Measurements from ENCODE around the gene RAD51AP1. TPM values are rescaled to one million over a fixed set of nuclear protein-coding genes. Genes with fewer than 3 reads are reported as not detected.

The RAD51AP1 gene
- total and polyA plus RNA-seq, 2 of the 8 experiments (the other 6 are each of a cell fraction or from before 2014, with no cell fraction given): 29.7 to 48.3 TPM

DNA sequence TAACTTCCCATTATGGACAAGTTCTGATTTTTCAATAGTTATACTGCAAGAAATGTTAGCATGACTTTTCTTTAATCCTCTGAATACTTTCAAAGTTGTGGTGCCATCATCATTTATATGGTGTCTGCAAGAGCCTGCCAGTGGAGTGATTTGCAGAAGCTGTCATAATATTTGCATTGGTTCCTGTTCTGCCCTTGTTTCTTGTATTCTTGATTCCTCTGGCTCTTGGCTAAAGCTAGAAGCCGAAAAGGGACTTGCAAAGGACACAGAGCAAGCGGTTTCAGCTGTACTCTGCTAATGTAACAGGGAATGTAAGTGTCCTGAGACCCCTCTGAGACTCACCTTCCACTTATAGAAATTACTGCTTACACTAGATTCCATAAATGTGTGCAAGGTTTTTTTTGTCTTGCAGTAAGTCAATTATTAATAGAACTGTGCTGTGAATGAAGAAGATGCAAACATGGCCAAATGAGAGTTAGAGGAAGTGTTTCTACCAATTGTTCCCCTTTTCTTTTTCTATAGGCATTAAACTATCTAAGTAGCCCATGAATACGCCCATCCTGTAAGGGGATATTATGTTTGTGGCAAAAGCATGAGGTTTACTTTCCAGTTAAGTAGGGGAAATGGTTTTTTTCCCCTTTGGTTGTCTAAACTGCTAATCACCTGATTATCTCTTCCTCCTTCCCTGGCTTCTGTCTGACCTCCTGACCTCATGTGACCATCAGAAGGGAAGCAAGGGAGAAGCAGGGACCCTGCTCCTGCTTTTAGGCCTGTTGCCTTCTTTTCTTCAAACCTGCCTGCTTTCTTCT is 28.6 kb downstream of the RAD51AP1 start:
- H3K9me3 ChIP-seq (ENCODE audit: insufficient read depth in 2 of 2, low read depth in 1 of 2, low read length in 1 of 2): no peaks in the 10 kb centered on the region
- H3K4me3 ChIP-seq (ENCODE audit: extremely low read depth in 1 of 4, insufficient read depth in 2 of 4, low read depth in 3 of 4, low read length in 4 of 4): no peak overlapping the region
- no peak overlapping the region for H3K9ac ChIP-seq (replicated peaks in 1 of 4; ENCODE audit: extremely low read depth in 1 of 4, low read depth in 3 of 4, low read length in 3 of 4)
- no peaks in the 10 kb centered on the region for H3K79me2 ChIP-seq (ENCODE audit: control insufficient read depth in 1 of 2, insufficient read depth in 2 of 2, low read length in 2 of 2)
- no peaks in the 10 kb centered on the region for H4K20me1 ChIP-seq (replicated peaks in 1 of 2; ENCODE audit: control insufficient read depth in 1 of 2, insufficient read depth in 2 of 2, low read length in 2 of 2)
- H4K5ac ChIP-seq (ENCODE audit: insufficient read length, low read depth, low read length): no peak overlapping the region
- WGBS, 2 experiments (ENCODE audit: extremely low coverage in 1 of 2, insufficient coverage in 1 of 2, insufficient read length in 1 of 2, insufficient replicate concordance in 2 of 2, low coverage in 1 of 2, low lambda C conversion rate in 2 of 2, missing lambda C conversion rate in 1 of 2): 91% methylated on average over 3 of the region's 3 CpGs; no CpG with 5 or more reads in 1 of the 2 experiments
- no peak overlapping the region for H2AK5ac ChIP-seq (ENCODE audit: low read depth, low read length)
- H3K4me2 ChIP-seq (ENCODE audit: insufficient read depth in 1 of 2, low read depth in 2 of 2, low read length in 2 of 2): no peak overlapping the region
- FAIRE-seq (no peak), DNase-seq (ENCODE audit: low read depth in 1 of 2, low spot score in 2 of 2) (no peak)
- no peak overlapping the region for H2BK15ac ChIP-seq (ENCODE audit: low read length)
- H3K79me1 ChIP-seq (ENCODE audit: low read depth, low read length): no peaks in the 10 kb centered on the region
- no peak overlapping the region for H2AFZ ChIP-seq (ENCODE audit: low read length)
- H3K23ac ChIP-seq (ENCODE audit: insufficient read length): no peak overlapping the region
- no peak overlapping the region for H3K27ac ChIP-seq (ENCODE audit: low read depth, low read length)
- no peaks in the 10 kb centered on the region for H3K36me3 ChIP-seq (ENCODE audit: control insufficient read depth in 2 of 4, insufficient read depth in 4 of 4, low read length in 3 of 4)
- H3K14ac ChIP-seq (ENCODE audit: insufficient read length): no peak overlapping the region
- H2BK5ac ChIP-seq (ENCODE audit: low read depth, low read length): no peak overlapping the region
- H3K23me2 ChIP-seq (ENCODE audit: low read depth, low read length): peaks cover 2% of the 10 kb centered on the region; the same call in 1 of the 2 replicates
- no peak overlapping the region for H4K91ac ChIP-seq (replicated peaks; ENCODE audit: insufficient read length, low read length)
- peaks cover 0 to 4% (median 2%) of the 10 kb centered on the region in 4 experiments; a peak in 6 of 7 replicates for H3K4me1 ChIP-seq (replicated peaks in 1 of 4; ENCODE audit: control insufficient read depth in 3 of 4, insufficient read depth in 4 of 4, low read length in 3 of 4)
- no peak overlapping the region for H2BK120ac ChIP-seq (replicated peaks; ENCODE audit: low read depth, low read length)
- CTCF ChIA-PET (ENCODE audit: partially characterized antibody): no interaction called here
- POLR2A ChIA-PET (ENCODE audit: partially characterized antibody): no interaction called here
- no peak overlapping the region for H2BK20ac ChIP-seq (ENCODE audit: low read length)
- no peak overlapping the region for H2BK12ac ChIP-seq (ENCODE audit: low read depth, low read length)
- H3K56ac ChIP-seq (replicated peaks; ENCODE audit: insufficient read length, low read depth, low read length): no peak overlapping the region
- H3K4ac ChIP-seq (replicated peaks; ENCODE audit: insufficient read length, low read depth, low read length): no peak overlapping the region
- H3K18ac ChIP-seq (ENCODE audit: extremely low read depth, low read length): no peak overlapping the region
- H3K27me3 ChIP-seq (replicated peaks in 1 of 4; ENCODE audit: control insufficient read depth in 3 of 4, extremely low read depth in 1 of 4, insufficient read depth in 3 of 4, low read length in 3 of 4): peaks cover 0 to 14% (median 13%) of the 10 kb centered on the region in 4 experiments; a peak in 6 of 7 replicates
- H4K8ac ChIP-seq (ENCODE audit: extremely low read depth, insufficient read depth, low read length): no peak overlapping the region
- TF ChIP-seq FOSL1 (IDR thresholded peaks at IDR 0.05; ENCODE audit: insufficient read depth, low read depth, low read length): no peak
- no peak for TF ChIP-seq SUZ12 (IDR thresholded peaks at IDR 0.05; ENCODE audit: low read length)
- TF ChIP-seq KDM5A (IDR thresholded peaks at IDR 0.05; ENCODE audit: low read length): no peak
- TF ChIP-seq CREB1 (IDR thresholded peaks at IDR 0.05): no peak
- TF ChIP-seq SP4 (IDR thresholded peaks at IDR 0.05; ENCODE audit: low read length): no peak
